Hematopoietic multipotent progenitor cell (in vitro differentiated cells): ENCODE measurements around the gene RIN3. TPM values are rescaled to one million over a fixed set of nuclear protein-coding genes. Genes with fewer than 3 reads are reported as not detected.
A peak's percentile ranks its signal among the peaks of the same experiment; 100 is the strongest.

Experiments
- DNase-seq, 3 donors: peaks; one replicate each; pipeline ENCODE4 v3.0.0-alpha.2; 2011 to 2015; ENCODE audit warnings: low read depth in 2 of 3, low spot score in 2 of 3
- total RNA-seq: library from RNA; depleted of rRNA; stranded (reverse); fragments of >200 nt; gene quantifications from one replicate; pipeline ENCODE4 v1.2.3, GENCODE V29; 2012

Gene RIN3
- total RNA-seq, 1 donor: 73.5 TPM

GRCh38 chr14:92701826-92702225, 188.2 kb downstream of the RIN3 start:
- DNase-seq: no peak

GRCh38 chr14:92702441-92702918, 188.9 kb downstream of the RIN3 start:
- no peak for DNase-seq

GRCh38 chr14:92703516-92703915, 189.9 kb downstream of the RIN3 start:
- DNase-seq: no peak

GRCh38 chr14:92704036-92704804, 190.6 kb downstream of the RIN3 start:
- DNase-seq: peak in 1 of 3 donors; percentile 57

- no peak for DNase-seq
These were observed 191.2 kb downstream of the RIN3 start for GRCh38 chr14:92704821-92705220.

- DNase-seq: no peak
These were observed 192.8 kb downstream of the RIN3 start for GRCh38 chr14:92706386-92706785.

GRCh38 chr14:92709340-92710000, 195.9 kb downstream of the RIN3 start:
- no peak for DNase-seq

- DNase-seq: no peak
These were observed 196.4 kb downstream of the RIN3 start for GRCh38 chr14:92710001-92710341.

GRCh38 chr14:92711976-92712653, 198.5 kb downstream of the RIN3 start:
- DNase-seq: no peak

GRCh38 chr14:92712654-92713051, 199.1 kb downstream of the RIN3 start:
- DNase-seq: no peak

GRCh38 chr14:92714739-92715307, 201.2 kb downstream of the RIN3 start:
- peak; percentile 42 to 85 (median 74) for DNase-seq

- no peak for DNase-seq
These were observed 202.6 kb downstream of the RIN3 start for GRCh38 chr14:92716131-92716530.

GRCh38 chr14:92717571-92718042, 204.0 kb downstream of the RIN3 start:
- DNase-seq: no peak

GRCh38 chr14:92718664-92719063, 205.1 kb downstream of the RIN3 start:
- no peak for DNase-seq

- DNase-seq: no peak
These were observed 205.8 kb downstream of the RIN3 start for GRCh38 chr14:92719421-92719820.

GRCh38 chr14:92719890-92720323, 206.3 kb downstream of the RIN3 start:
- no peak for DNase-seq

- no peak for DNase-seq
These were observed 211.1 kb downstream of the RIN3 start for GRCh38 chr14:92724516-92725340.

GRCh38 chr14:92726135-92726932, 212.8 kb downstream of the RIN3 start:
- peak in 2 of 3 donors; percentile 53 to 65 for DNase-seq

- DNase-seq: no peak
These were observed 213.3 kb downstream of the RIN3 start for GRCh38 chr14:92726933-92727262.
